ENCODE measurements around the gene SAP30BP.

Gene SAP30BP
- 120 to 141 (median 127) reads per million in 4 experiments for total RNA-seq

GRCh38 chr17:75666959-75667790, at the start of gene SAP30BP, which contains the start of gene RECQL5:
Gene SAP30BP, plus strand, starts transcription at chr17:75667338. Its CDS starts 35 bp downstream, at chr17:75667373.
Gene RECQL5, minus strand, starts transcription at chr17:75667154. Its CDS starts 597 bp downstream, at chr17:75666557.
- DNase-seq: peak; percentile 98

DNA sequence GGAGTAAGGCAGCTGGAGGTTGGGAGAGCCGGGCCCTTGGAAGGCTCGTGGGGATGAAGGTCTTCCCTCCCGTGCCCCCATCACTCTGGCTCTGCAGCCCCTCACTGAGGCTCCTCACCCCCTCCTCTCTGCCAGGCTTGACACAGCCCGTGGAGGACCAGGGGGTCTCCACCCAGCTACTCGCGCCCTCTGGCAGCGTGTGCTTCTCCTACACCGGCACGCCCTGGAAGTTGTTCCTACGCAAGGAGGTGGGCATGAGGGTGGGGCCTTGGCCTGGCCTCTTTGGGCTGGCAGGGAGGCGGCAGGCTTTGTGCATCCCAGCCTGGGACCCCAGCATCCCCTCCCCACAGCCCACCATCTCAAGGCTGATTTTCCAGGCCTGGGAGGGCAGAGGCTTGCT, 49.5 kb upstream of the SAP30BP start:
- DNase-seq: no peak

GRCh38 chr17:75619506-75620431, 47.4 kb upstream of the SAP30BP start:
- DNase-seq: no peak

DNA sequence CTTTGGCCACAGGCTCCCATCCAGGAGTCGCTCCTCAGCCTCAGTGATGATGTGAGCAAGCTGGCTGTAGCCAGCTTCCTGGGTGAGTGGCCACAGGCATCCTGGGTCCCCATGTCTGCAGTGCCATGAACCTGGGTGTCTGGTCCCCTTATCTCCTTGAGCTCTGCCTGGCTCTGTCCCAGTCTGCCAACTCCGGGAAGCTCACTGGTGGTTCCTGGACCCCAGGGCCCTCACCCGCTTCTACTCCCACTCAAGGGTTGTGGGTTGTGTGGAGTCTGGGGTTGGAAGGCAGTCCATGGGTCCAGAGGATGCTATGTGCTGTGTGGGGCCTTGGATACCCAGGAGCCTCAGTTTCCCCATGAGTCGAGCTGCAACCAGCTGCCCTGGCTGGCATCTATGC, 45.6 kb upstream of the SAP30BP start:
- DNase-seq: no peak

- no peak for DNase-seq
These were observed 45.1 kb upstream of the SAP30BP start for GRCh38 chr17:75622076-75622475.

DNA sequence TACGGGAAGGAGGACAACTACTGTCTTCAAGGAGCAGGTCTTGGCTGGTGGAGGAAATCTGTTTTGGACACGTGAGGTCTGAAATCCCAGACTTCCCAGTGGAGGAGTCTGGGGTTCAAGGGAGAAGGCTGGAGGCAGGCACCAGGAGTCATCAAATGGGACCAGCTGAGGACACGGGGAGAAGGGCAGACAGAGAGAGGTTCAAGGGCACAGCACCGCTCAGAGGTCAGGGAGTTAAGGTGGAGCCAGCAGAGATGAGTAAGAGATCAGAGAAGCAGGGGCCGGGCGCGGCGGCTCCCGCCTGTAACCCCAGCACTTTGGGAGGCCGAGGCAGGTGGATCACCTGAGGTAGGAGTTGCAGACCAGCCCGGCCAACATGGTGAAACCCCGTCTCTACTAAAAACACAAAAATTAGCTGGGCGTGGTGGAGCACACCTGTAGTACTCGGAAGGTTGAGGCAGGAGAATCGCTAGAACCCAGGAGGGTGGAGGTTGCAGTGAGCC, 44.3 kb upstream of the SAP30BP start:
- DNase-seq: no peak

GRCh38 chr17:75623386-75623785, 43.8 kb upstream of the SAP30BP start:
- DNase-seq: no peak

- no peak for DNase-seq
These were observed 43.1 kb upstream of the SAP30BP start for GRCh38 chr17:75624021-75624420.

GRCh38 chr17:75624714-75625345, 42.3 kb upstream of the SAP30BP start:
- DNase-seq: no peak

DNA sequence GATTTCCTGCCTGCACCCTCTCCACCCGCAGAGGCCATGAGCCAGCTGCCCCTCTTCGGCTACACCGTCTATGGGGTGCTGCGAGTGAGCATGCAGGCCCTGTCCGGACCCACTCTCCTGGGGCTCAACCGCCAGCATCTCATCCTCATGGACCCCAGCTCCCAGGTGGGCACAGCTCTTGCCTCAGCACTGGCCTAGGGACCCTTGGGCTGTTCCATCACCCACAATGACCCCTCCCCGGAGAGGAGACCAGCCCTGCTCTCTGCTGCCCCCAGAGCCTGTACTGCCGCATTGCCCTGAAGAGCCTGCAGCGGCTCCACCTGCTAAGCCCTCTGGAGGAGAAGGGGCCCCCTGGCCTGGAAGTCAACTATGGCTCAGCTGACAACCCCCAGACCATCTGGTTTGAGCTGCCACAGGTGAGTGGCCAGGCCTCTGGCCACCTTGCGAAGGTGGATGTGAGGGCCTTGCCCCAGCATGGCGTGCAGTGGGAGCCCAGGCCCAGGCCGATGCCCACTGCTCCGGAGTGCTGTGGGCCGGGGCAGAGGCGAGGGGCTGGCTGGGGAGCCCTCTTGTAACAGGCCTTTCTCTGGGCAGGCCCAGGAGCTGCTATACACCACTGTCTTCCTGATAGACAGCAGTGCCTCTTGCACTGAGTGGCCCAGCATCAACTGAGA, 41.2 kb upstream of the SAP30BP start:
- DNase-seq: no peak

DNA sequence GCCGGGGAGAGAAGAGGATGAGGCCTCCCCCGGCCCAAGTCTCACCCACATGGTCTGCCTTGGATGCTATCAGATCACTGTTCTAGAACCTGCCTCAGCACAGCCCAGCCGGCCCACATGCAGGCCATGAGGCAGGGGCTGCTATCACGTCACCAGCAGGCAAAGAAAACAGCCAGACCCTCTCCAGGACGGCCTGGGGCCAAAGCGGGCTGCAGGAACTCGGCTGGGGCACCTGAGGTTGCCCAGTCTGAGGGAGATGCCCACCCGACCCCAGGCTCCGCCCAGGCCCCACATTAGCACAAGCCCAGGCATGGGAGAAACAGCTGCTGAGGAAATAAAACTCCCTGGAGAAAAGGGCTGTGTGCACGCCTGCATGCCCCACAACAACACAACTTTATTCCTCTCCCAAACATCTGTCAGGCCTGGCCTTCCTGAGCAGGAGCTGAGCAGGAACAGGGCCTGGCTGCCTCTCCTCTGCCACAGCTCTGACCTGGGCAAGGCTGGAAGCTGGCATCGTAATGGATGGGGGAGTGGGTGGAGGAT, 40.6 kb upstream of the SAP30BP start:
- no peak for DNase-seq

DNA sequence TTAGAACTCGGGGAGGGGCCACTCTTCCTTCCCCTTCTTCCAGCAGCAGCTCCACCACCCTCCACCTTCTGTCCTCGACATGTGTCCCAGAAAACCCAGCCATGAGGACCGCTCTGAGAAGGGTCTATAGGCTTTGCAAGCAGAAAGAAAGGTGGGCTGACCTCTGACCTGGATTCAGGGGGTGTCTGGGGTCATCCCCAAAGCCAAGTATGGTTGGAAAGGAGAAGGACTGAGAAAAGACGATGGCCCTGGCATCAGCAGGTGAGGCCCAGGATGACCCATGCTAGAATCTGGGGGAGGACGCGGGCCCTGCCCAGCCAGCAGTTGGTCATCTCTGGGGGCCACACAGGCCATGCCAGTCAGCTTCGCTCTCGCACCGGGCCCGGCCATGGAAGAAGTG, 40.0 kb upstream of the SAP30BP start:
- no peak for DNase-seq

DNA sequence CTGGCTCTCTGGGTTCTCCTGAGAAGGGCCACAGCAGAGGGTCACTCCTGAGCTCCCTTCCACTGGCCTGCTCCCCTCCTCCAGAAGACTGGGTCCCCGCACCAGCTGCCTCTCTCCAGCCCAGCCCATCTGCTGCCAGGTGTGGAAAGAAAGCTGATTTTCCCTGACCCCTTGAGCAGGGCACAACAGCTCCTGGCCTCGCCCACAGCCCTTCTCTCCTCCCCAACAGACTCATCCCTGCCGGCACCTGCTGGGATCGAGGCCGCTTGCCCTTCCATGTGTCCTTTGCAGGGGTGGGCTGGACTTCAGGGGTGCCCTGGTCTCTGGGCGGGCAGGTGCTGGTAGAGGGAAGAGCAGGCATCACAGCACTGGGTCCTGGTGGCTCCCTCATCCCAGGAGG, 38.7 kb upstream of the SAP30BP start:
- DNase-seq: no peak

GRCh38 chr17:75629157-75629556, 38.0 kb upstream of the SAP30BP start:
- DNase-seq: no peak

DNA sequence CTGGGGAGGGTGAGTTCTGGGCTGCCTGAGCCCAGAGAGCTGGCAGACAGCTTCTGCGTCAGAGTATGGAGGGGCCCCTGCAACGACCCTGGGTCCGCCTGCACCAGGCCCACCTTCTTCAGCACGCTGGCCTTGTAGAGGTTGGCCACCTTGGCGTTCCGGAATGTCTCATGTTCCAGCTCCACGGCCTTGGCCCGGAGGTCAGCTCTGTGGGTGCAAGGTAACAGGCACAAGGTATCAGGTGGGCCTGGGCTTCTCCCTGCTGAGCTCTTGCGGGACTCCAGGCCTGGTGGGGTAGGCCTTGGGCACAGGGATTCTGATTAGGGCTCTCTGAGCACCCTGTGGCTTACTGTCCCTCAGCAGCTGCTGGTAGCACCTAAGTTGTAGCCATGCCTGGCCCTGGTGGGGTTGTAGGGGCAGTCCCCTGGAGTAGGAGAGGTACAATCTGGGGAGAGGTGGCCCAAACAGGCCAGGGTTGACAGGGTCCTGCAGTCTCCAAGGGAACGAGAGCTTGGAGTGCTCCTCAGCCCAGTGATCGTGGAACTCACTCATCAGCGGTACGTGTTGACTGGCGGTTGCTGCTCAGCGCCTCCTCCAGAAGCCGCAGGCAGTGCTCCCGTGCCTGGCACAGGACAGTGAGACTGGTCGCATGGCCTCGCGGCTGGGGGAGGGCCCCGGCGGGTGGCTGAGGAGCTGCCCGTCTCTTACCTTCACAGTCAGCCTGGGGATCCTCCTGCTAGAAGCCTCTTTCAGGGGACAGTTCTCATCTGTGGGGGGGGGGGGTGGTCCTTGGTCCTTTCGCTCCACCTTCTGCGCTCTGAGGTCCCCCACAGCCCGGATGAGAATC, 36.8 kb upstream of the SAP30BP start:
- no peak for DNase-seq

GRCh38 chr17:75631353-75631752, 35.8 kb upstream of the SAP30BP start:
- DNase-seq: no peak

- no peak for DNase-seq
These were observed 34.7 kb upstream of the SAP30BP start for GRCh38 chr17:75632428-75632827.

- DNase-seq: peak; percentile 71
These were observed 34.2 kb upstream of the SAP30BP start, which contains the start of gene SMIM5 for GRCh38 chr17:75632863-75633485. Gene SMIM5, plus strand, starts transcription at chr17:75633434. Its CDS starts 6,768 bp downstream, at chr17:75640202.

DNA sequence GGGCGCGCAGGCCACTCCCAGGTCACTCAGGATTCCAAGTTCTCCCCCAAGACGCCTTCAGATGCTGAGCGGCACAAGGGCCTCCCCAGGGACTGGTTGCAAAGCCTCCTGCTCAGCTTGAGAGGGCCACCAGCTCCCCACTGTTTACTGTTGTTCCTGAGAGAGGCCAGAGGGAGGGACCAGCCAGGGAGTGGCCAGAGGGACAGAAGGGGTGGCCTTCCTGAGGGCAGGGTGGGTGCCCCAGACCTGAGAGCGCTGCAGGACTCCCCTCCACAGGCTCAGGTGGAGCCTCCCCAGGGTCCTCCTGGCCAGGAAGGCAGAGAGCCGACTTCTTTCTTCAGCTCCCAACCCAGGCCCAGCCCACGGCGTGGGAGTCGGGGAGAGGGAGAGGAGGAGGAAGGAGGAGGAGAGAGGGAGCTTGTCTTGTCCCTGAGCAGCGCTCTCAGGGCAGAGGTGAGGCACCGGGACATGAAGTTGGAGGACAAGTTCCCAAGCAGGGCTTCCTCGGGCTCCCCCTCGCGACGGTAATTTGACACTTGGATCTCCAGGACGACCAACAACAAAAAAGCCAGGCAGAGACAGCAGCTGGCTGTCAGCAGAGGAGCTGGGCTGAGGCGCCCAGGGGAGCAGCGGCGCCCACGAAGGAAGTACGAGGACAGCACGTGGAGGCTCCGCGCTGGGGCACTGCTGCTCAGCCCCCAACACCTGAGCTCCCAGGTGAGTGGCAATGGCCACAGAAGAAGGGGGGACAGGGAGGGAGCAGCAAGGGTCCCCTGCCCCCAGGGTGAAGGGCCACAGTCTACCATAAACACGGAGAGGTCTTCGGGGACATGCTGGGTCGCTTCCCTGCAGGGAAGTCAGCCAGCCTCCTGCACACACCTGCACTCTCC, 33.4 kb upstream of the SAP30BP start:
- peak; percentile 16 for DNase-seq
